Heart right ventricle (tissue), 16 donors: Measurements from ENCODE around the gene IGSF21. TPM values are rescaled to one million over a fixed set of nuclear protein-coding genes. Genes with fewer than 3 reads are reported as not detected.

Source experiments
- ATAC-seq, 8 donors: fragments of 200-7000 bp; cut with Tn5 transposase; one replicate each; pipeline ENCODE4 v1.9.1; 2020; ENCODE audit warnings: mild to moderate bottlenecking in 8 of 8, moderate library complexity in 8 of 8, moderate number of reproducible peaks in 1 of 8
- DNase-seq, 2 donors: peaks; one replicate each; pipeline ENCODE4 v3.0.0-alpha.2; 2020
- H3K27ac ChIP-seq, 10 donors: fragments of 200-600 bp; sonication (generic) in 2 of 10; one replicate each; pipeline versions ENCODE4 v1.5.0 to v1.8.0; 2020 to 2022; ENCODE audit warnings: mild to moderate bottlenecking in 3 of 10
- H3K27me3 ChIP-seq, 7 donors: fragments of 200-600 bp; one replicate each; pipeline ENCODE4 v1.8.0; 2021 to 2022; ENCODE audit warnings: mild to moderate bottlenecking in 2 of 7
- H3K36me3 ChIP-seq, 9 donors: fragments of 200-600 bp; sonication (generic) in 1 of 9; one replicate each; pipeline versions ENCODE4 v1.5.0 to v1.8.0; 2020 to 2022; ENCODE audit warnings: mild to moderate bottlenecking in 2 of 9
- H3K4me1 ChIP-seq, 9 donors: fragments of 200-600 bp; sonication (generic) in 1 of 9; one replicate each; pipeline versions ENCODE4 v1.5.0 to v1.8.0; 2020 to 2022; ENCODE audit warnings: mild to moderate bottlenecking in 4 of 9
- H3K4me3 ChIP-seq, 10 donors: fragments of 200-600 bp; sonication (generic) in 2 of 10; one replicate each; pipeline versions ENCODE4 v1.5.0 to v1.8.0; 2020 to 2022; ENCODE audit warnings: mild to moderate bottlenecking in 7 of 10, moderate library complexity in 2 of 10
- H3K9me3 ChIP-seq, 11 donors: fragments of 200-600 bp in 10 of 11; sonication (generic) in 2 of 11; one replicate each; pipeline versions ENCODE4 v1.5.0 to v1.8.0; 2013 to 2022; ENCODE audit warnings: mild to moderate bottlenecking in 2 of 11, control low read depth in 1 of 11, moderate library complexity in 1 of 11
- CTCF ChIP-seq, 9 donors: fragments of 200-600 bp; sonication (generic) in 2 of 9; IDR thresholded peaks; one replicate each; pipeline versions ENCODE4 v1.5.0 to v1.8.0; 2021 to 2022; ENCODE audit warnings: antibody characterized with exemption in 9 of 9, mild to moderate bottlenecking in 5 of 9, moderate library complexity in 1 of 9
- WGBS, 2 donors: extraction: QIAGEN DNeasy Blood & Tissue Kit; methylation state at CpG; one replicate each; pipeline ENCODE4 v1.1.7; 2013; ENCODE audit warnings: inconsistent platforms in 1 of 2; 5-methylcytosine and 5-hydroxymethylcytosine counted together
- intact Hi-C, 10 donors: fragments of 100-400 bp; cut with DNase I; formaldehyde crosslinking; loops; one replicate each; pipeline versions ENCODE4 v1.11.1 to v1.14.2; 2022
- polyA plus RNA-seq, 2 donors: library from polyadenylated mRNA; stranded (reverse); fragments of 200-250 nt; gene quantifications; one replicate each; pipeline ENCODE4 v1.2.3, GENCODE V29; 2013
- total RNA-seq, 10 donors: library from RNA; stranded (reverse); fragmentation: NEBNext Ultra II Directional in 3 of 10; extraction: Animal tissue kit (Norgen Biotek cat#: 25700) in 3 of 10; gene quantifications; one replicate each; pipeline versions ENCODE4 v1.2.1 to v1.2.4, GENCODE V29; 2021 to 2023
- donor health status: Arrhythmogenic right ventricular cardiomyopathy.
- donor health status: ischemic (EF 13 %, LVEDD 7.1; RV severe dilation, severe dysfunction).
- donor health status: healthy with polysubstance abuse.
- donor health status: DM: no; HTN: yes; CAD: no.
- donor health status: DM: no; HTN: no; CAD: no.
- donor health status: ischemic (EF 25% LVEDD 6.9; RV normal size, moderate dysfunction).
- donor health status: ischemic (EF 25% LVEDD 5.7; RV mildly dilated, moderate dysfunction).
- donor health status: healthy.
- donor health status: DM: yes; HTN: yes; CAD: no.
- donor health status: Ischemic cardiomyopathy.
- donor health status: ischemic (EF 35%, LVEDD 5.7; RV mildly dilated, moderate dysfunction).
- donor health status: nonischemic (EF 11% LVEDD 7.7; RV severe dilation, severe dysfunction).
- donor health status: DM: yes; HTN: yes; CAD: no.
- donor health status: PGD.
- donor health status: ischemic (EF 29% LVEDD 5.4; RV normal size, mild dysfunction).
- donor health status: nonischemic (EF 23%, LVEDD 6.1; RV moderate dilation, normal function).

IGSF21 gene
- total and polyA plus RNA-seq, 12 donors, result 0.13 to 1.6 (median 0.51) TPM; not detected in 1

DNA sequence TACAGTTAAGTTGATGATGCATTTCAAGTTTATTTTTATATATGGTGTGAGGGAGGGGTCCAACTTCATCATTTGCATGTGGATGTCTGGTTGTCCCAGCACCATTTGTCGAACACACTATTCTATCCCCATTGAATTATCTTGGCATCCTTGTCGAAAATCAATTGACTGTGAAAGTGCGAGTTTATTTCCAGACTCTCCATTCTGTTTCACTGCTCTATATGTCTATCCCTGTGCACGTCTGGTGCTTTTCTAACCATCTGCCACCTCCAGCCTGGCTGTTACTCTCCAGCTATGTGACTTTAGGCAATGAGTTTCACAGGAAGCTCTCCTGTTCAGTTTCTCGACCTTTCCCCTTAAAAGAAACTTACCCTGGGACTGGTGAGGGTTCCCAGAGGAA is 236.0 kb downstream of the IGSF21 start:
- peaks cover 0 to 49% (median 43%) of the 10 kb centered on the region in 7 donors for H3K27me3 ChIP-seq
- no peak for TF ChIP-seq CTCF (IDR thresholded peaks at IDR 0.05)
- H3K4me1 ChIP-seq, result no peaks in the 10 kb centered on the region
- no peak overlapping the region for H3K4me3 ChIP-seq
- no peak for DNase-seq
- ATAC-seq, result no peak
- WGBS, 2 donors, result 75 to 76% methylated on average over 5 of the region's 5 CpGs
- H3K9me3 ChIP-seq, result no peaks in the 10 kb centered on the region
- intact Hi-C loops, result no loop called here
- H3K36me3 ChIP-seq, result no peaks in the 10 kb centered on the region
- H3K27ac ChIP-seq, result no peak overlapping the region

DNA sequence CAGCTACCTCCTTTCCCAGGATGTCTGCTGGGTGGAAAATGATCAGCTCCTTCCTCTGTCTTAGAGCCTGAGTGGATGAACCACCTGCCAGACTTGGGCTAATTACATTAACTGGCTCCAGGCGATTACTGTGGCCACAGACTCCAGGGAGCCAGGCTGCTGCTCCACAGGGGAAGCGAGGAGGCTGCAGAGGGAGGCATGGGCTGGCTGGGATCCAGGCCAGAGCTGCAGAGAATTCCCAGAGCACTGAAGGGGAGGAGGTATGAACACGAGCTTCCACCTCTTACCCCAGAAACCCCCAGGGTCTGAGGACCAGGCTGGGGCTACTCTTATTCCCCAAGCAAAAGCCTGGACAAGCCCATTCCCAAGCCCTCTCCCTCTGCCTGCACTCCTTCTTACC is 237.2 kb downstream of the IGSF21 start:
- H3K4me3 ChIP-seq, result no peak overlapping the region
- peaks cover 0 to 54% (median 34%) of the 10 kb centered on the region in 7 donors for H3K27me3 ChIP-seq
- 17 to 20% methylated on average over 3 of the region's 3 CpGs for WGBS, 2 donors
- H3K27ac ChIP-seq, result no peak overlapping the region
- no peak for TF ChIP-seq CTCF (IDR thresholded peaks at IDR 0.05)
- DNase-seq (no peak), ATAC-seq (no peak)
- no peaks in the 10 kb centered on the region for H3K36me3 ChIP-seq
- no peaks in the 10 kb centered on the region for H3K4me1 ChIP-seq
- intact Hi-C loops, result no loop called here
- H3K9me3 ChIP-seq, result no peaks in the 10 kb centered on the region

GRCh38 chr1:18347559-18347958 is 240.0 kb downstream of the IGSF21 start:
- no peaks in the 10 kb centered on the region for H3K36me3 ChIP-seq
- H3K9me3 ChIP-seq, result no peaks in the 10 kb centered on the region
- H3K4me1 ChIP-seq, result no peaks in the 10 kb centered on the region
- peaks cover 0 to 68% (median 29%) of the 10 kb centered on the region in 7 donors for H3K27me3 ChIP-seq
- H3K4me3 ChIP-seq, result no peak overlapping the region
- WGBS, 2 donors, result 60 to 70% methylated on average over 5 of the region's 5 CpGs
- no peak for TF ChIP-seq CTCF (IDR thresholded peaks at IDR 0.05)
- no peak for ATAC-seq
- DNase-seq, result no peak
- intact Hi-C loops, result no loop called here
- no peak overlapping the region for H3K27ac ChIP-seq

DNA sequence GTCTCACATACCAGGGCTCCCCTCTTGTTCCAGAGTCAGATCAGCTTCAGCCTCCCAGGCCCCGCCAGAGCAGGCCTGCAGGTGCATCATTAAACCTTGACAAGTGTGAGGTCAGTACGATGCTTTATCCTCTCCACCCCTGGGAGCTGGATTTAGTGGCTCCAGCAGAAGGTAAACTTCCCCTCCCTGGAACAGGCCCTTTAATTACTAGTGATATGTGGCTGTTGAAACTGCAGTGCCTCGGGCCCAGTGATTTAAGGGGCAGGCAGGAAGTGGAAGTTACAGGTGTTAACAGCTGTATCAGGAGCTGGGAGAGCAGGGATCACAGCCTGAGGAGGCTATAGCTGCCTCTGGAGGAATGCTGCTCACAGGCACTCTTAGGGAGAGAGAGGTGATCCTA is 240.8 kb downstream of the IGSF21 start:
- intact Hi-C loops, result no loop called here
- H3K36me3 ChIP-seq, result no peaks in the 10 kb centered on the region
- H3K27me3 ChIP-seq, result peaks cover 0 to 74% (median 33%) of the 10 kb centered on the region in 7 donors
- H3K27ac ChIP-seq, result no peak overlapping the region
- no peak for ATAC-seq
- no peak for DNase-seq
- no peak for TF ChIP-seq CTCF (IDR thresholded peaks at IDR 0.05)
- H3K9me3 ChIP-seq, result no peaks in the 10 kb centered on the region
- H3K4me3 ChIP-seq, result no peak overlapping the region
- 35 to 36% methylated on average over 3 of the region's 3 CpGs for WGBS, 2 donors
- no peaks in the 10 kb centered on the region for H3K4me1 ChIP-seq
